OCI-LY1 (cell line): ENCODE data around the gene TBL1Y.

Experiments
- H2AFZ ChIP-seq: fragments of 200-600 bp; sonication (generic), shearing (Covaris generic); 2 replicates; pipeline ENCODE4 v1.6.0; 2014; ENCODE audit warnings: antibody characterized with exemption, mild to moderate bottlenecking, low read length
- H3F3A ChIP-seq: fragments of 200-600 bp; sonication (generic), shearing (Covaris generic); 2 replicates; pipeline ENCODE4 v1.6.0; 2014; ENCODE audit warnings: mild to moderate bottlenecking, antibody characterized with exemption, low read length, moderate library complexity; ENCODE audit not compliant: insufficient read depth
- H3K27ac ChIP-seq: fragments of 200-600 bp; sonication (generic); 2 replicates; pipeline ENCODE4 v1.5.1; 2014; ENCODE audit warnings: low read length, mixed run types, mild to moderate bottlenecking, low read depth; ENCODE audit not compliant: poor library complexity, severe bottlenecking
- H3K27me3 ChIP-seq: fragments of 200-600 bp; sonication (generic); 2 replicates; pipeline ENCODE4 v1.6.0; 2014; ENCODE audit warnings: antibody characterized with exemption, mild to moderate bottlenecking, low read length, moderate library complexity; ENCODE audit not compliant: insufficient read depth
- H3K36me3 ChIP-seq: fragments of 200-600 bp; sonication (generic); 2 replicates; pipeline ENCODE4 v1.6.1; 2014; ENCODE audit warnings: mild to moderate bottlenecking, antibody characterized with exemption, low read length, moderate library complexity, mixed read lengths; ENCODE audit not compliant: insufficient read depth
- H3K4me1 ChIP-seq: fragments of 200-600 bp; sonication (generic); 2 replicates; pipeline ENCODE4 v1.5.1; 2014; ENCODE audit warnings: mild to moderate bottlenecking, low read length, moderate library complexity; ENCODE audit not compliant: insufficient read depth, severe bottlenecking
- H3K4me2 ChIP-seq: fragments of 200-600 bp; sonication (generic), shearing (Covaris generic); 2 replicates; pipeline ENCODE4 v1.6.1; 2014; ENCODE audit warnings: low read length
- H3K4me3 ChIP-seq: fragments of 200-600 bp; sonication (generic); 2 replicates; pipeline ENCODE4 v1.5.1; 2014; ENCODE audit warnings: low read length, low read depth, mild to moderate bottlenecking, mixed read lengths; ENCODE audit not compliant: poor library complexity, severe bottlenecking
- H3K79me2 ChIP-seq: fragments of 200-600 bp; shearing (Covaris generic); 2 replicates; pipeline ENCODE4 v1.6.1; 2016; ENCODE audit warnings: mixed run types, low read length, mixed read lengths; ENCODE audit not compliant: insufficient read depth
- H3K9ac ChIP-seq: fragments of 200-600 bp; sonication (generic), shearing (Covaris generic); 2 replicates; pipeline ENCODE4 v1.6.1; 2014; ENCODE audit warnings: mild to moderate bottlenecking, low read length, mixed read lengths
- H3K9me2 ChIP-seq: fragments of 200-600 bp; sonication (generic), shearing (Covaris generic); 2 replicates; pipeline ENCODE4 v1.6.1; 2014; ENCODE audit warnings: low read depth, mild to moderate bottlenecking, low read length, mixed read lengths
- H3K9me3 ChIP-seq: fragments of 200-600 bp; shearing (Covaris generic); 2 replicates; pipeline ENCODE4 v1.6.1; 2014; ENCODE audit warnings: low read length, mixed read lengths
- H4K20me1 ChIP-seq: fragments of 200-600 bp; sonication (generic), shearing (Covaris generic); 2 replicates; pipeline ENCODE4 v1.6.0; 2016; ENCODE audit warnings: mild to moderate bottlenecking, low read length; ENCODE audit not compliant: insufficient read depth
- CTCF ChIP-seq: fragments of 200-600 bp; sonication (generic), shearing (Covaris generic); IDR thresholded peaks from 2 replicates; pipeline ENCODE4 v1.5.1; 2017; ENCODE audit warnings: mild to moderate bottlenecking, antibody characterized with exemption, low read length, moderate library complexity, mixed read lengths
- EZH2 ChIP-seq: fragments of 200-600 bp; sonication (generic), shearing (Covaris generic); IDR thresholded peaks from 2 replicates; pipeline ENCODE4 v1.8.0; 2017; ENCODE audit warnings: borderline replicate concordance, mixed run types, mild to moderate bottlenecking, antibody characterized with exemption, low read length, moderate library complexity, mixed read lengths

The TBL1Y gene

DNA sequence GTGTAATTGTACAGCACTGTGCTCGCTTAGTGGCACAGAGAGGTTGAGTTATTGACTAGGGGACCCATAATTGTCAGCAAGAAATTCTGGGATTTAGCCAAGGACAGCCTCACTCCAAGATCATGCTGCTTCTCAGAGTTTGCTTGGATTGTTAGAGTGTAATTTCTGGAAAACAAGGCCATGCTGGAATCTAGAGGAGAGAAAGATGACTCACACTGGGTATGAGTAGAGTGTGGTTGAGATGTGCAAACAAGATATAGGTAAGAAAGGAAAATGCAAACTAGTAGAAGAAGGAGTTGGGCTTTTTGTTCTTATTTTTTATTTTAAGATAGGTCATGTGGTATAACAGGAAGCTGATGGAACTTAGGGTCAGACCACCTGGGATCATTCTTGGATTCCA is 97.4 kb downstream of the TBL1Y start:
- Histone ChIP-seq H3K9ac (no peak overlapping the region), H3K36me3 (peaks cover 8% of the 10 kb centered on the region; the same call in 1 of the 2 replicates), H3K27me3 (no peaks in the 10 kb centered on the region), H3K27ac (no peak overlapping the region), H3K9me3 (no peaks in the 10 kb centered on the region), H3F3A (no peaks in the 10 kb centered on the region), H2AFZ (no peak overlapping the region), H4K20me1 (no peaks in the 10 kb centered on the region), H3K4me1 (no peaks in the 10 kb centered on the region), H3K4me2 (no peak overlapping the region), H3K79me2 (no peaks in the 10 kb centered on the region), H3K9me2 (no peaks in the 10 kb centered on the region), H3K4me3 (no peak overlapping the region)
- TF ChIP-seq EZH2 (no peak), CTCF (no peak)

GRCh38 chrY:7008578-7009355 is 98.3 kb downstream of the TBL1Y start:
- TF ChIP-seq CTCF = no peak
- TF ChIP-seq EZH2 = no peak
- no peaks in the 10 kb centered on the region for H3K79me2 ChIP-seq
- H3K27ac ChIP-seq = no peak overlapping the region
- H3K4me3 ChIP-seq = no peak overlapping the region
- no peak overlapping the region for H2AFZ ChIP-seq
- H3K36me3 ChIP-seq = peaks cover 8% of the 10 kb centered on the region; the same call in 1 of the 2 replicates
- no peaks in the 10 kb centered on the region for H3K9me3 ChIP-seq
- H3K9ac ChIP-seq = no peak overlapping the region
- H3F3A ChIP-seq = no peaks in the 10 kb centered on the region
- H3K27me3 ChIP-seq = no peaks in the 10 kb centered on the region
- no peak overlapping the region for H3K4me2 ChIP-seq
- no peaks in the 10 kb centered on the region for H3K9me2 ChIP-seq
- no peaks in the 10 kb centered on the region for H4K20me1 ChIP-seq
- no peaks in the 10 kb centered on the region for H3K4me1 ChIP-seq

DNA sequence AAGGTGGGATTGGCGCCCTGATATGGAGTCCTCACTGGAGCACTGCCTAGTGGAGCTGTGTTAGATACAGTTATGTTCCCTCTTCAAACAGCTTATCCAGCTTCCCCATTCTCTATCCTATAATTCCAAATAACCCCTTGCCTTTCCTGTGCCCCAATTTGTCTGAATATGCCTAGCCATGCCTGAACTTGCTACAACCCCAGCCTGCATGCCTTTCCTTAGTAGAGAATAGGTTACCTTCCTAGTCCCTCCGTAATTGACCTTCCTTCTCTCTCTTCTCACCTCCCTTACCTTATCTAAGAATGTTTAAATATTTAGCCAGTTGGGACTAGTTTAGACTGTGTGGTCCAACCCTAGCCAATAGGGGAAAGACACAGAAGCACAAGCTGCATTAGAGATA is 102.6 kb downstream of the TBL1Y start:
- Histone ChIP-seq H3F3A (no peaks in the 10 kb centered on the region), H3K4me3 (no peak overlapping the region), H3K9me3 (no peaks in the 10 kb centered on the region), H4K20me1 (no peaks in the 10 kb centered on the region), H3K9me2 (no peaks in the 10 kb centered on the region), H3K27me3 (no peaks in the 10 kb centered on the region), H3K36me3 (no peaks in the 10 kb centered on the region), H3K9ac (no peak overlapping the region), H2AFZ (no peak overlapping the region), H3K4me2 (no peak overlapping the region), H3K4me1 (no peaks in the 10 kb centered on the region), H3K79me2 (no peaks in the 10 kb centered on the region), H3K27ac (no peak overlapping the region)
- no peak for TF ChIP-seq EZH2
- no peak for TF ChIP-seq CTCF
